ENCODE results near the gene CABP4.
"Not testable (repeated sequence)": the region's sequence is repeated elsewhere in the genome, so short reads cannot be mapped to it uniquely, and the experiment has no call there.

CABP4 gene

DNA sequence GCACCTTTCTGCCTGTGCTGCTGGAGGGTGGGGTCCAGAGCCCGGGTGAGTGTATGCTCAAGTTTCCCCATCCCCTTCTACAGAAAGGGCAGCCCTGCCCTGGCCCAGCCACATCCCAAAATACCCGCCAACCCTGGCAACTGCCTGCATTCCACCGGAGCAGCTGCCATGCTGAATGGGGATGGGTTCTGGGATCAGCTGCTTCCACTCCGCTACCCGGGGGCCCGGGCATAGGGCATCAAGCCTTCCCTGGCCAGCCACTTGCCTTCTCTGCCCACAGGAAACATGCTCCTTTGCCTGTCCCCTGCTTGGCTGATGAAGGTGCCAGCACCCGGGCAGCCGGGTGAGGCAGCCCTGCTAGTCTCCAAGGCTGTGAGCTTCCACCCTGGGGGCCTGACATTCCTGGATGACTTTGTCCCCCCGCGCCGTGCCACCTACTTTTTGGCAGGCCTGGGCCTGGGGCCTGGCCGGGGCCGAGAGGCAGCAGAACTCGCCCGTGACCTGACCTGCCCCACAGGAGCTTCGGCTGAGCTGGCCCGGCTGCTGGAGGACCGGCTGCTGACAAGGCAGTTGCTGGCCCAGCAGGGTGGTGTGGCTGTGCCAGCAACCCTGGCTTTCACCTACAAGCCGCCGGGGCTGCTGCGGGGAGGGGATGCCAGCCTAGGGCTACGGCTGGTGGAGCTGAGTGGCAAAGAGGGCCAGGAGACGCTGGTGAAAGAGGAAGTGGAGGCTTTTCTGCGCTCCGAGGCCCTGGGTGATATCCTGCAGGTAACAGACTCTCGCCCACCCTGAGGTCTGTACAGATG, 36.5 kb upstream of the CABP4 start:
- intact Hi-C loops (cut with DNase I) = no loop called here
- peak in 1 of 10 donors; percentile 85 for DNase-seq

DNA sequence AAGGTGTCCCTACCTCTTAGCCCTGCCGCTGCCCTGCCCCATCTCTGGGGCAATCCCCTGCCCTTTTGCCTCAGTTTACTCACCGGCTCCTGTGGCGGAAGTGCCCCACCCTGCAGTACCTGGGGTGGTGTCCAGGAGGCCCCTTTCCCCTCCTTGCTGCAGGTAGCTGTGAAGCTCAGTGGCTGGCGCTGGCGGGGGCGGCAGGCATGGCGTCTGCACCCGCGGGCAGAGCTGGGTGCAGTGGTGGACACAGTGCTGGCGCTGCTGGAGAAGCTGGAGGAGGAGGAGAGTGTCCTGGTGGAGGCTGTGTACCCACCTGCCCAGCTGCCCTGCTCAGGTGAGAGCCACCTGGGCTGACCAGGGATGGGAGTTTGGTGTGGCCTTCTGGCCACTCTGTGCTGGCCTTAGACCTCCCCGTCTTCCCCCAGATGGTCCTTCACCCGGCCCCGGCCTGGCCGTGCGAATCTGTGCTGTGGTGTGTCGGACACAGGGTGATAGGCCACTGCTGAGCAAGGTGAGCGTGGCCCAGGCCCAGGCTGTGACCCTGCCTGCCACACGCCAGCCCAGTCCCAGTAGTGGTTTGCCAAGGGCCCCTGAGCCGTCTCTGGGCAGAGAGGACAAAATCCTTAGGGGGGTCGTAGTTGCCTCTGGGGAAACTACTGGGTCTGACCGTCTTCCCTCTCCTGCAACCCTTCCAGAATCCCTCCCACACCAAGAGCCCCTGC, 35.7 kb upstream of the CABP4 start:
- intact Hi-C loops (cut with DNase I) = no loop called here
- DNase-seq = peak in 1 of 10 donors; percentile 81

DNA sequence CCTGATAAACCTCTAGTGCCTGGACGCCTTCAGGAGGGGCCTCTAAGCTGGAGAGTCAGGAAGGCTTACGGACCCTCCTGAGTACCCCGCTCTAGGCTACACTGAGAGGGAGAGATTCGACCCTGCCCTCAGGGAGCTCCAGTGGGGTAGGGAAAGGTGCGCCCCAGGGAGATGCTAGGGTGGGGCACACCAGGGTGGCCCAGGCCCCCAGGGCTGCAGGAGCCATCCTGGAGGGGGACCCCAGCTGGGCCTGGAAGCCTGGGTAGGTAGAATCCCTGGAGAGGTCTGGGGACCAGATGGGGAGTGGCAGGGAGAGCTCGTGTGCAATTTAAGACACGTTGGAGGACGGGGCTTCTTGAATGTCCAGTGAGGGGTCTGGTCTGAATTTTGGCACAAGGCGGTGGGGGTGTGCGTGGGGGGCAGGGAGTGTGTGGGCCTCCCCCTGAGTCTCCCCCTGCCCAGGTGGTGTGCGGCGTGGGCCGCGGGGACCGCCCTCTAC, 35.0 kb upstream of the CABP4 start:
- intact Hi-C loops (cut with DNase I) = no loop called here
- DNase-seq = peak in 1 of 10 donors; percentile 79

DNA sequence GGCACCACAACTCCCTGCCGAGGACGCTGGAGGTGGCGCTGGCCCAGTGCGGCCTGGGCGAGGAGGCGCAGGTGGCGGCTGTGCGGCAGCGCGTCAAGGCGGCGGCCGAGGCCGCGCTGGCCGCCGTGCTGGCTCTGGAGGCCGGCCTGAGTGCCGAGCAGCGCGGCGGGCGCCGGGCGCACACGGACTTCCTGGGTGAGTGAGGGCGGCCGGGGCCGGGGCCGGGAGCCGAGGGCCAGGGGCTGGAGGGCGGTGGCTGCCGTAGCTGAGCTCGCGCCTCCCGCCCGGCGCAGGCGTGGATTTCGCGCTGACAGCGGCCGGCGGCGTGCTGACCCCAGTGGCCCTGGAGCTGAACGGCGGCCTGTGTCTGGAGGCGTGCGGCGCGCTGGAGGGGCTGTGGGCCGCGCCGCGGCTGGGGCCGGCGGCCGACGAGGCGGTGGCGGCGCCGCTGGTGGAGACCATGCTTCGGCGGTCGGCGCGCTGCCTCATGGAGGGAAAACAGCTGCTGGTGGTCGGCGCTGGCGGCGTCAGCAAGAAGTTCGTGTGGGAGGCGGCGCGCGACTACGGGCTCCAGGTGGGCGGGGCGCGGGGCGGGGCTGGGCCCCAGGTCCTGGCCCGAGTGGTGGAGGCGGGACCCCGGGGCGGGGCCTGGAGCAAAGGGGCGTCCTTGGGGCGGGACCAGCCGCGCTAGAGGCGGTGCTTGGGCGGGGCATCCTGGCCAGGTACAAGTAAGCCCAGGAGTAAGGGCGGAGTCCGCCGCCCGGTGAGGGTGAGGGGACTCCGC, 34.3 kb upstream of the CABP4 start:
- intact Hi-C loops (cut with DNase I) = no loop called here
- DNase-seq = peak; percentile 84 to 99 (median 96)

DNA sequence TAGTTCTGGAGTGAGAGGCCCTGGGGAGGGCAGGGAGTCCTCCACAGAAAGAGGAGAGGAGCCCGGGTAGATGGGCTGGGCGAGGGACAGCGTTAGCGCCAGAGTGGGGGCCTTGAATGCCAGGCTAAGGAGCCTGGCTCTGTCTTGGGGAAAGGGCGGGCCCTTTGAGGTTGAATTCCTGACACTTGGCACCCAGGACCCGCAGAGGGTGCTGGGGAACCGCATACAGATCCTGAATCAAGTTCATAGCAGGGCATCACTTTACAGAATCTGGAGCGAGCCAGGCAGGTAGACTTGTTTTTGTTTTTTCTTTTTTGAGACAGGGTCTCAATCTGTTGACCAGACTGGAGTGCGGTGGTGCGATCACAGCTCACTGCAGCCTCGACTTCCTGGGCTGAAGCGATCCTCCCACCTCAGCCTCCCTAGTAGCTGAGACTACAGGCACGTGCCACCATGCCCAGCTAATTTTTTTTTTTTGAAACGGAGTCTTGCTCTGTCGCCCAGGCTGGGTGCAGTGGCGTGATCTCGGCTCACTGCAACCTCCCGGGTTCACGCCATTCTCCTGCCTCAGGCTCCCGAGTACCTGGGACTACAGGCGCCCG, 33.6 kb upstream of the CABP4 start:
- no peak for DNase-seq
- intact Hi-C loops (cut with DNase I) = no loop called here

DNA sequence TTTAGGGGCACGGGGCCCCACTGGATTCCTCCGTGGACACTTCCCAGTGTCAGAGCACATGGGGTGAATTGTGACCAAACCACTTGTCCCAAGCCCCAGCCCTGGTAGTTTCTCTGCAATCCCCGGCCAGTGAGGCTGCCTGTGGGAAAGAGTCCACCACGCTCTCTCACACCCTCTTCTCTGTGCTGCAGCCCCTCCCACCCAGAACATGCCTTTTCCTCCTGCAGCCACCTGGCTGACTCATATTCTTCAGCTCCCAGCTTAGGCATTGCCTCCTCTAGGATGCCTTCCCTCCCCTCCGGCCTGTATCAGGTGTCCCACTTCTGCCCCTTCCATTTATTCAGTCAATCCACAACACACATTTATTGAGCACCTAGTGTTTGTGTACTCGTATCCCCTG, 32.3 kb upstream of the CABP4 start:
- intact Hi-C loops (cut with DNase I) = no loop called here
- DNase-seq = no peak

DNA sequence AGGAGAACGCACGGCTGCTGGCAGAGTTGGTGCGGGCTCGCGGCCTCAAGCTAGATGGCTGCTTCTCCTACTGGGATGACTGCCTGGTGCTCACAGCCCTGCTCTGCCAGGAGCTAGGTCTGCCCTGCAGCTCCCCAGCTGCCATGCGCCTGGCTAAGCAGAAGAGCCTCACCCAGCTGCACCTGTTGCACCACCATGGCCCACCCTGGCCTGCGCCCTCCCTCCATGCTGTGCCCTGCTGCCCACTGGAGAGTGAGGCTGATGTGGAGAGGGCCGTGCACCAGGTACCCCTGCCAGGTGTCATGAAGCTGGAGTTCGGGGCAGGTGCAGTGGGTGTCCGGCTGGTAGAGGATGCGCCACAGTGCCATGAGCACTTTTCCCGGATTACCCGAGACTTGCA, 31.7 kb upstream of the CABP4 start:
- no peak for DNase-seq
- intact Hi-C loops (cut with DNase I) = no loop called here

DNA sequence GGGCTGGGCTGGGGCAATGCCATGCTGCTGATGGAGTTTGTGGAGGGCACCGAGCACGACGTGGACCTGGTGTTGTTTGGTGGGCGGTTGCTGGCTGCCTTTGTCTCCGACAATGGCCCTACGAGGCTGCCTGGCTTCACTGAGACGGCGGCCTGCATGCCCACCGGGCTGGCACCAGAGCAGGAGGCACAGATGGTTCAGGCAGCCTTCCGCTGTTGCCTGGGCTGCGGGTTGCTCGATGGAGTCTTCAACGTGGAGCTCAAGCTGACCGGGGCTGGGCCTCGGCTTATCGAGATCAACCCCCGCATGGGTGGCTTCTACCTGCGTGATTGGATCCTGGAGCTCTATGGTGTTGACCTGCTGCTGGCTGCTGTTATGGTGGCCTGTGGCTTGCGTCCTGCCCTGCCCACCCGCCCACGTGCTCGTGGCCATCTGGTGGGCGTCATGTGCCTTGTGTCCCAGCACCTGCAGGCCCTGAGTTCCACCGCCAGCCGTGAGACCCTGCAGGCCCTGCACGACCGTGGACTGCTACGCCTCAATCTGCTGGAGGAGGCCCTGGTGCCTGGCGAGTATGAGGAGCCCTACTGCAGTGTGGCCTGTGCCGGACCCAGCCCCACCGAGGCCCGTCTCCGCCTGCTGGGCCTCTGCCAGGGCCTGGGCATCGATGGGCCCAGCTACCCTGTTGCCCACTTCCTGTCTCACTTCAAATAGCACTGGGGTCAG, 31.1 kb upstream of the CABP4 start:
- DNase-seq = no peak
- intact Hi-C loops (cut with DNase I) = no loop called here

DNA sequence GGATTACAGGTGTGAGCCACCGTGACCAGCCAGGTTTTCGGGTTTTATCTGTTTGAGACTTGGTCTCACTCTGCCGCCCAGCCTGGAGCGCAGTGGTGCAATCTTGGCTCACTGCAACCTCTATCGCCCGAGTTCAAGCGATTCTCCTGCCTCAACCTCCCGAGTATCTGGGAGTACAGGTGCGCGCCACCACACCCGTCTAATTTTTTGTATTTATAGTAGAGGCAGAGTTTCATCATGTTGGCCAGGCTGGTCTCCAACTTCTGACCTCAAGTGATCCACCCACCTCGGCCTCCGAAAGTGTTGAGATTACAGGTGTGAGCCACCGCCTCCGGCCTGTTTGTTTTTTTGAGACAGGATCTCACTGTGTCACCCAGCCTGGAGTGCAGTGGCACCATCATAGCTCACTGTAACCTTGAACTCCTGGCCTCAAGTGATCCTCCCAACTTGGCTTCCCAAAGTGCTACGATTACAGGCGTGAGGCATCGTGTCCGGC, 27.7 kb upstream of the CABP4 start:
- DNase-seq; intact Hi-C loops (cut with DNase I): not testable (repeated sequence)

DNA sequence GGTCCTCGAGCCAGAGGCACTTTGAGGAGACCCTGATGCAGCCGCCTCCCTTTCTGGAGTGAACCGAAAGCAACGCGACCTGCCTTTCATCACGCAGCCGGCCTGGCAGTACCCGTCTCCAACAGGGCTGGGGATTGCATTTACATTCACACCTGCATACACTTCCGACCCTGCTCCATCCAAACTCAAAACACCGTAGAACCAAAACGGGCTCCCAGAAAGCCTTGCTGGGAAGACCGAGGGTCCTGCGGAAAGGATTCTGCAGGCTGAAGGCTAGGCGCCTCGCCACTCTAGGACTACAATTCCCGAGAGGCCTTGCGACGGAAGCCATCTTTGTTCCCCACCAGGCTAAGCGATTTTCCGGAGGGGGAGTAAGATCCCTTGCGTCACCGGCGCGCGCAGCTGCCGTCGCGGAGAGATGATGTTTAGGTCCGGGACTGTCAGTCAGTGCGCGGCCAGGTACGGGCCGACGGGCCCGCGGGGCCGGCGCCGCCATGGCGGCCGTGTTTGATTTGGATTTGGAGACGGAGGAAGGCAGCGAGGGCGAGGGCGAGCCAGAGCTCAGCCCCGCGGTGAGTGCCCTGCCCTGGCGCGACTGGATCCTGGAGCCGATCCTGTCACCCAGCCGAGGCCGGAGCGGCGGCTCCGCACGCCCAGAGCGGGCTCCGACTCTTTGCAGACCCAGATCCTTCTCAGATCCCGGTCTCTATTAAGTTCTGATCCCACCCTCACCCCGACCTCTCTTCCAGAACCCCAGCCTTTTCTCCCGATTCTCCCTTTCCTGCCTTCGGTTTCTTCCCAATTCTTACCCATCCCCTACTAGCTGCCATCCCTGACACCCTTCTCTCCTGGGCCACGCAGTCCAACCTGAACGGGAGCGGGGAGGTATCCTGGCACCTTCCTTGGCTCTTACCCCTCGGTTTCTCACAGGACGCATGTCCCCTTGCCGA, 26.8 kb upstream of the CABP4 start, which contains the start of gene RPS6KB2:
Gene RPS6KB2, plus strand, starts transcription at position 443 of the 950 bp plus-strand sequence. Its CDS starts 52 bp downstream, at position 495.
- peak; percentile 98 to 100 (median 99) for DNase-seq
- intact Hi-C loops (cut with DNase I) = loop anchor here (2.0 kb wide), 1 partner anchor 38 kb away; the partner anchor contains the start of gene RAD9A

DNA sequence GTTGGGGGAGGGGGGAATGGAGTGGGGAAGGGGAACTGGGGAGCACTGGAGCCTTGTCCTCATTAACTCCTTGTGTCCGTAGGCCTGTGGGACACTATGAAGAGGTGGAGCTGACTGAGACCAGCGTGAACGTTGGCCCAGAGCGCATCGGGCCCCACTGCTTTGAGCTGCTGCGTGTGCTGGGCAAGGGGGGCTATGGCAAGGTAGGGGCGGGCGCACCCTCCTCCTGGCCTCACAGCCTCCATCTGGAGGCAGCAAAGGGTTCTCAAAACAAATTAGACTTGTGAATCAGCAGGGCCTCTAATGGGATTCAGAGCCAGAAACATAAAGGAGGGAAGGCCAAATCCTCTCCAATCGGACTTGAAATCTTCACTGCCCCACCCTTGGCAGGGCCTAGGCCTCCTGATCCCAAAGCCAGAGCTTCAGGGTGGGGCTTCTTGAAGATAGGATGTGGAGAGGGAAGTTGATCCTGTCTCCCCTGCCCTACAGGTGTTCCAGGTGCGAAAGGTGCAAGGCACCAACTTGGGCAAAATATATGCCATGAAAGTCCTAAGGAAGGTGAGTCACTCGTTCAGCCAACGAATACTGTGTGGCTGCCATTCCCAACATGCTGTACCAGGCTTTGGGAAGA, 26.0 kb upstream of the CABP4 start:
- no peak for DNase-seq
- intact Hi-C loops (cut with DNase I) = loop anchor here (2.0 kb wide), 1 partner anchor 38 kb away; the partner anchor contains the start of gene RAD9A

DNA sequence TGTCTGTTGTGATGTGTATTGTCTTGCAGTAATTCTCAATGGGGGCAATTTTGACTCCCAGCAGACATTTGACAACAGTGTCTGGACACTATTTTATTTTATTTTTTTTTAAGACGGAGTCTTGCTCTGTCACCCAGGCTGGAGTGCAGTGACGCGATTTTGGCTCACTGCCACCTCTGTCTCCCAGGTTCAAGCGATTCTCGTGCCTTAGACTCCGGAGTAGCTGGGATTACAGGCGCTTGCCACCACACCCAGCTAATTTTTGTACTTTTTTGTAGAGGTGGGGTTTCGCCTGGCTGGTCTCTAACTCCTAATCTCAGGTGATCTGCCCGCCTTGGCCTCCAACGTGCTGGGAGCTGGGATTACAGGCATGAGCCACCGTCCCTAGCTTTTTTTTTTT, 25.4 kb upstream of the CABP4 start:
- intact Hi-C loops (cut with DNase I) = loop anchor here (2.0 to 5.0 kb wide), 2 partner anchors 39 to 43 kb away; partner anchors contain the start of gene RAD9A
- no peak for DNase-seq

DNA sequence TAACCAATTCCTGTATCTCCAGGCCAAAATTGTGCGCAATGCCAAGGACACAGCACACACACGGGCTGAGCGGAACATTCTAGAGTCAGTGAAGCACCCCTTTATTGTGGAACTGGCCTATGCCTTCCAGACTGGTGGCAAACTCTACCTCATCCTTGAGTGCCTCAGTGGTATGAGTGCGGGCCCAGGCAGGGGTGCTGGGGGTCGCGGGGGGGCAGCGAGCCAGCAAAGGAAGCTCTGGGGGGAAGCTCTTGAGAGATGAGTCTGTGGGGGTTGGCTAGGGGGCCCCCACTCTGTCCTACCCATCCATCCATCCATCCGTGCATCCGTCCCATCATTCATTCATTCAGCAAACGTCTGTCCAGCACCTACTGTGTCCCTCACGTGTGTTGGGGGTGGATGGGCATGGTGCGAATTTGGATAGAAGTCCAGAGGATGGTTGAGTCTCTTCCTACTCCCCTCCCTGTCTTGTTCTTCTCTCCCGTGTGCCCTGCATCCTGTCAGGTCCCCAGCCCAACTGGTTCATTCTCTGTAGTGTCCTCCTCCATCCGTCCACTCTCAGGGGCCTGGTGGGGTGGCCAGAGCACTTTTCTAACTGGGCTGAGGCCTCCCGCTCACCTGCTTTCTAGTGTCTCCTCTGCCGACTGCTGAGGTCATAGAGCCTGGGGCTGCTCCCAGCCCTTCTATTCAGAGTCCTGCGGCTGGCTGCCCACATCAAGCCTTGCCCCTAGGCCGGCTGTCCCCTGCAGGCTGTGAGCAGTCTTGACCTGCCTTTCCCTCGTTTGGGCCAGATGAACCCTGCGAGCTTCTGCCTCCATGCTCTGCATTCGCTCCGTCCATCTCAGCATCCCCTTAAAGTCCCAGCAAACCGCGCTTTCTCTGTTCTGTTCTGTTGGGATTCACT, 23.6 kb upstream of the CABP4 start:
- DNase-seq = no peak
- intact Hi-C loops (cut with DNase I) = loop anchor here (5.0 kb wide), 1 partner anchor 41 kb away; no protein-coding TSS in a partner anchor

DNA sequence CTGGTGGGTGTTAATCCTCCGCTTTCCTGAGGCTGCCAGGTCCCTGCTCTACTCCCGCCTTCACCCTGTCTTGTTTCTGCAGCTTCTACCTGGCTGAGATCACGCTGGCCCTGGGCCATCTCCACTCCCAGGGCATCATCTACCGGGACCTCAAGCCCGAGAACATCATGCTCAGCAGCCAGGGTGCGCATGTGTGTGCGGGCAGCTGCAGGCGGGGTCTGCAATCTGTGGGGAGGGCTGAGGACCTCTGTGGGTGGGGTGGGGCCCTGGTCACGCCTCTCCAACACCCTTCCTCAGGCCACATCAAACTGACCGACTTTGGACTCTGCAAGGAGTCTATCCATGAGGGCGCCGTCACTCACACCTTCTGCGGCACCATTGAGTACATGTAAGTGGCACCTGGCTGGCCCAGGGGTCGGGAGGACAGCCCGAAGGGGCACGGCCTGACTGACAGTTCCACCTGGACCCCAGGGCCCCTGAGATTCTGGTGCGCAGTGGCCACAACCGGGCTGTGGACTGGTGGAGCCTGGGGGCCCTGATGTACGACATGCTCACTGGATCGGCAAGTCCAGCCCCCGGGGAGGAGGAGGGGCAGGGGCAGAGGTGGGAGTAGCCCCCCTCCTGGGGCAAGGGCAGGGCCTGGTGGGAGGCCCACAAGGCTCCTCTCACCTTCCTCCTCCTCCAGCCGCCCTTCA, 22.4 kb upstream of the CABP4 start:
- intact Hi-C loops (cut with DNase I) = loop anchor here (5.0 kb wide), 1 partner anchor 39 kb away; no protein-coding TSS in a partner anchor
- peak in 1 of 10 donors; percentile 80 for DNase-seq

DNA sequence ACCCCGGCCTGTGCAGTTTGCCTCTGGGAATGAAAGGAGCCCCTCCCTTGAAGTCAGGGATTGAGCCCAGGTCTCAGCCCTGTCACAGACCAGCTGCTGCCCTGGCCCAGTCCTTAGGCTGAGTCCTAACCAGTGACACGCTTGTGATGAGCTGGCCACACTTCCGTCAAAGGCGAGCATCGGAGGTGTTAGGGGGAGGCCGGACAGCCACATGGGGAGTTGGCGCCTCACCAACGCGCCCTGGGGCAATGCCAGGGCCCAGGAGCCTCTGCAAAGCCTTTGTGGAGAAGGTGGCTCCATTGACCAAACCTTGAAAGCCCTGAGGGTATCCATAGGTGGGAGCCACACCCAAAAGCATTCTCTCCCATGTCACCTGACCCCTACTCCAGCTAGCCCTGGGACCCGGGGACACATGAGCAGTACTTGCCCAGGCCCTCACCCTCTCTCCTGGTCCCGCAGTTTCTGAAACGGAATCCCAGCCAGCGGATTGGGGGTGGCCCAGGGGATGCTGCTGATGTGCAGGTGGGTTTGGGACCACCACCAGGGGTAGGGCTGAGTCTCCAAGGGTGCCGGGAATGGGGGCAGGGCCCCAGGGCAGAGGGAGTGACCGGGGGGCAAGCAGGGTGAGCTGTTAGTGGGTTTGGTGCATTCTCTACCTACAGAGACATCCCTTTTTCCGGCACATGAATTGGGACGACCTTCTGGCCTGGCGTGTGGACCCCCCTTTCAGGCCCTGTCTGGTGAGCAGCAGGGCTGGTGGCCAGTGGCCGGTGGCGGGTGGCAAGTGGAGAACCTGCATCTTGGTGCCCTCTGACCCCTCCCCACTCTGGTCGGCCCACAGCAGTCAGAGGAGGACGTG, 21.4 kb upstream of the CABP4 start:
- no peak for DNase-seq
- intact Hi-C loops (cut with DNase I) = loop anchor here (5.0 kb wide), 1 partner anchor 39 kb away; no protein-coding TSS in a partner anchor
